ENCODE data around the gene CCDC93.

CCDC93 gene

GRCh38 chr2:117888897-117889296 is 125.0 kb downstream of the CCDC93 start:
- DNase-seq (ENCODE audit: low read depth in 2 of 2), result no peak

GRCh38 chr2:117885308-117885707 is 128.6 kb downstream of the CCDC93 start:
- DNase-seq (ENCODE audit: low read depth in 2 of 2), result no peak

GRCh38 chr2:117879003-117879402 is 134.9 kb downstream of the CCDC93 start:
- DNase-seq (ENCODE audit: low read depth in 2 of 2), result no peak

- no peak for DNase-seq (ENCODE audit: low read depth in 2 of 2)
These were observed 138.1 kb downstream of the CCDC93 start for GRCh38 chr2:117875786-117876185.
